HuH-7.5 (cell line): ENCODE data around the gene PIGT.

Experiments
- DNase-seq: peaks from one replicate; pipeline ENCODE4 v3.0.0; 2011; ENCODE audit warnings: low spot score

Gene PIGT

GRCh38 chr20:45415822-45416637, at the start of gene PIGT:
Gene PIGT (plus strand): TSS chr20:45416141. CDS start chr20:45416157, 16 bp downstream.
- DNase-seq: peak; percentile 83

GRCh38 chr20:45366192-45366591, 49.7 kb upstream of the PIGT start:
- DNase-seq: no peak

DNA sequence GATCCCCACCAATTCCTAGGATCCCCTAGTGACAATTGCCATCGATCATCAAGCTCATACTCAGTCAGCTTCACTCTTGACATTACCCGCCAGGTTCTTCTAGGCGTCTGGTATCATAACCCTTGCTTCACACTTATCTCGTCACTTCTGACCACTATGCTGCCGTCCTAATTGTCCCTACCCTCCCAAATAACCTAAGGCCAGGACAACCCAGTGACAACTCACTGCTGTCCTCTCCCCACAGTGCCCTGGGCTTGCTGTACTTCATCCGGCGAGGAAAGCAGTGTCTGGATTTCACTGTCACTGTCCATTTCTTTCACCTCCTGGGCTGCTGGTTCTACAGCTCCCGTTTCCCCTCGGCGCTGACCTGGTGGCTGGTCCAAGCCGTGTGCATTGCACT, 49.3 kb upstream of the PIGT start:
- no peak for DNase-seq

- no peak for DNase-seq
Observed at GRCh38 chr20:45367126-45367525, 48.8 kb upstream of the PIGT start.

DNA sequence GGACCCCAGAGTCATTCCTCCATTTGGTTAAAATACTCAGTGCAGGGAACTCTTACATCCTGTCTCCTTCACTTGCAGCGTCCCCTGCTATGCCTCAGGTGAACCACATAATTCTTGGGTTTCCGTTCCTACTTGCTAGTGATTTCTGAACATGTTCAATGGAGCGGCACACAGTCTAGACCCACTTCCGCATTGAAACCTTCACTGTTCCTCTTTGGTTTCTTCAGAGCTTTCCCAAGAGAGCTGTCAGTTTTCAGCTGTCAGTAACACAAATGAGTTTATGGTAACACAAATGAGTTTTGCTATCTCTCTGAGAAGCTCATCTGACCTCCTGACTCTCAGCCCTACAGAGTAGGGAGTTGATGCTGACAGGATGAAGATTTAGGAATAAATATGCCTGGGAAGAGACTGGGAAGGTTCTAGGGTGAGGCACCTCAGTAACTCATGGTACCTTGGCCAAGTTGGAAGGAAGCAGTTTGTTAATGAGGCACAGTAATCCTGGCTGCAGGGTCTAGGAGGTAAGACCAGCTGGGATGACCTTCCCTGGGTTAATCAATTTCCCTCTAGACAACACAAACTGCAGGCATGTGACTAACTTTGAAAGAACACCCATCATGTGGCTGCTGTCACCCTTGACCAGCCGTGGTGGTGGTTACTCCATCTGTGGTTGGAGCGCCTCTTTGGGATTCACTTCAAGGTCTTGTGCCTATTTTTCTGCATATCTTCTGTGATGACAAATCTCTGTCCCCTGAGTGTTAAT, 47.5 kb upstream of the PIGT start:
- no peak for DNase-seq

- no peak for DNase-seq
Observed at GRCh38 chr20:45370571-45371160, 45.3 kb upstream of the PIGT start.

DNA sequence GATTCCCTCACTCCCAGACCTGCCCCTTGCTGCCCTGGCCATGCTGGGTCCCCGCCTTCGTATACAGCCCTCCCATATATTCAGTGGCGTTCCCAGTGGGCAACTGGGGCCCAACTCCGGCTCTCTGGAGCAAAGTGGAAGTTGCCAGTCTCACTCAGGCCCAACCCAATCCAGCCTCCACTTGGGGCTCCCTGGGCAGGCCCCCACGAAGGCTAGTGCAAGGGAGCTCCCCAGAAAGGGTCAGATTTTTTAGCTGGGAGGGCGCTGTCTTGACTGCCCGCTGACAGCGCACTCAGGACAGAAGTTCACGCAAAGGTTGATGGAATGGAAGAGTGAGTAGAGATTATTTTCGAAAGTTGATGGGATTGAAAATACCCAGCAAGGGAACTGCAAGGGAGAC, 43.7 kb upstream of the PIGT start:
- DNase-seq: no peak

DNA sequence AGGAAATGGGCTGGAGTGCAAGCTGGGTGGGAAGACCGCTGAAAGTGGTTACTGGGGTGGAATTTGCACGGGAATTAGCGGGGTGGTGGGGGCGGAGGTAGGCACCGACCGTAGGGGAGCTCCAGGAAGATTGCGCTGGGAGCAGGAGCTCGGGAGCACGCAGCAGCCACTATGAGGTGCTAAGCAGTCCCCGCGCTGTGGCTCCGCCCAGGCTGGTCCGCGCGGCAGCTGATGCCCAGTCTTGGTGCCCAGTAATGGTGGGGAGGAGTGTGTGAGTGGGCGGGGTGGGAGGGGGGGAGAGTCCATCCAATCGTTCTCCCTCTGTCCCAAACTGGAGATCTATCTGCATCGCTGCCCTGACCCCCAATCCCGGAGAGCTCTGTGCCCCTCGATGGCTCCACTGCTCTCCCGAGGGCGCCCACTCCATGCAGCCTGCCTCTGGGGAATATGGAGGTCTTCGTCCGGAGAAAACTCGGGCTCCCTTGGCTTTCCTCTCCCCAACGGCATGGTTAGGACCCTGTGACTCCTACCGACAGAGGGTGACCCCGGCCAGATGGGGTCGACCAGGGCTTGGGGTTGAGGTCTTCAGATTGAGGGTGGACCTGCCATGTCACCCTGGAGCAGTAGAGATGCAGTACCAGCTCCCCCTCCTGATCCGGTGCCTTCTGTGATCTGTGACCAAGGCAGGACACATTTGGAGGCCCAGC, 43.1 kb upstream of the PIGT start:
- no peak for DNase-seq

DNA sequence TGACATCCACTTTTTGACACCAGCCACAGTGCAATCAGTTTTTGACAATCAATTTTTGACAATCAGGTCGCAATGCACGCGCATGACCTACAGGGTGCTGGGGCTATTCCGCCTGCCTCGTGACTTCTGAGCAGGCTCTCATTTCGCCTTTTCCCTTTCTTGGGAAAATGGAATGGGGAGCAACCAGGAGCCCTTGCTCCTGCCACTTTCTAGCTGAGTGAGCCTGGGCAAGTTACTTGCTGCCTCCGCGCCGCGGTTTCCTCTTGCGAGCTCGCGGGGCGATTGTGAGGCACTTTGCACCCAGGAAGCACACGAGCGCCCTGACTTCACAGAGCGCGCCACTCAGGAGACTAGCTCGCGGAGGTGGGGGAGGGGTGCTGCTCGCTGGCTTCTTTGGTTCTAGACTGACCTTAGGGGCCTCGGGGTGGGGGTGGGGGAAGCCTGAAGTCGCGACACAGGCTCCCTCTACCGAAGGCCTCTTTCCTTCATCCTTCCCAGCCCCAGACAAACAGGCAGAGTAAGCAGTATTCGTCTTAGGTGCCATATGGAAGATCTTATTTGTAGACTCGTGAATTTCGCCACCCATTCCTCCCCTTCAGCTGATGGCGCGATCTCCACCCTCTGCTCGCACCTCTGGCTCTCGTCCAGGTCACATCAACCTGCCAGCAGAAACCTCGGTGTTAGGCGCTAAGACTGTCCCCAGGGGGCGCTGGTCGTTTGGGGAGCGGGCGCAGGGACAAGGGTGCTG, 42.4 kb upstream of the PIGT start:
- DNase-seq: peak; percentile 77

DNA sequence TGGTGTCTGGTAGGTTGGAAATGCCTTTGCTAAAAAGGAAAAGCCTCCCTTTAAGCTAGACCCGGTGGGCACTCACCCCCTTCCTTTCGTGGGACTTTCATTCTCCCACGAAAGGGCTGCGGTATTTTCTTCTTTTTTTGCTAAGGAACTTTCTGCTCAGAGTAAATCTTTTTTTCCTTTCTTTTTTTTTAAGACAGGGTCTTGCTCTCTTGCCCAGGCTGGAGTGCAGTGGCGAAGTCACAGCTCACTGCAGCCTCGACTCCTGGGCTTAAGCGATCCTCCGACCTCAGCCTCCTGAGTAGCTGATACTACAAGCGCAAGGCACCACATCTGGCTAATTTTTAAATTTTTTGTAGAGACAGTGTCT, 41.9 kb upstream of the PIGT start:
- DNase-seq: no peak

DNA sequence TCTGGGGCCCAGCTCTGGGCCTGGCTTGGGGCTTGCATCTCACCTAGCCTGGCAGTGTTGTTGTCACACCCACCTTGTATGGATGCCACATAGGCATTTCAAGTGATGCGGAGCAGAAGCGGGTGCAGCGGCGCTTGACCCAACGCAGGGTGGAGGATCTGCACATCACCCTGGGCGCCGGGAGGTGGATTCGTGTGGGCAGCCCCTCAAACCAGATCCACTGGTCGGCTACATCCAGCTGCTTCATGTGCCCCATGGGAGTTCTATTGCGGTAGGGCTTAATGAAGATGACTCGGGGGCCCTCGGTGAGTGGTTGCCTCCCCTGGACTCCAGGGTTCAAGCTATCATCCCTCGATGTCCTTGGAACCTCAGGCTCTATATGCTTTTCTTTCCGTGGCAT, 41.0 kb upstream of the PIGT start:
- no peak for DNase-seq

DNA sequence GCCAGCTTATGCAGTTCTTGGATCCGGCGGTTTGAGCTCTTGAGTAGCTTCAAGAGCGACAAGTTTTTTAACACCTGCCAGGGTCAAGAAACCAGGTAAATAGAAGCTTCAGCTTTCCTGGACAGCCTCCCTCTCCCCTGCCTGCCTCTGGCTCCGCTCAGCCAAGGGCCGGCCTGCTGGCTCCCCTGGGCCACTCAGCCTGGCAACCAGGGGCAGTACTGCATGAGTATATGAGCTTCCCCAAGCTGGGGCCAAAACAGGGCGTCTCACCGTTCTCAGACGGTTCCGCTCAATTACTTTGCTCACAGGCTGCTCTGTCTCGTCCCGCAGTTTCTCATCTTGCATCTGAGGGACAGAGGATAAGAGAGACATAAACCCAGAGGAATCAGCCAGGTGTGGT, 38.7 kb upstream of the PIGT start:
- DNase-seq: no peak

DNA sequence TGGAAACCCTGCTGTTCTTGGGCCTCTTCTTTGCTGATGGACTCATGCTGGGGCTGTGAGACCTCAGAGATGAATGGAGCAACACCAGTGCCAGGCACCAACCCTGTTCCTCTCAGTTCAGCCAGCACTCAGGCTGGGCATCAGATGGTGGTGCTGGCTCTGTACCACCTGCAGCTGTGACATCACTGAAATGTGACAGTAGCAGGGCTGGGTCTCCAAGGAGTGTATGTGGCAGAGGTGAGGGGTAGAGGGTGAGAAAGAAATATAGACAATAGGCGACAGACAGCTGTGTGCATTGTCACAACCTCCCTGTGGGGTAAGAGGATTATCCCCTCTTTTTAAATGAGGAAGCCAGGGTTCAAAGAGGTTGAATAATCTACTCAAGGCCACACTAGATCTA, 37.8 kb upstream of the PIGT start, which contains the start of gene TP53TG5:
Gene TP53TG5, minus strand, starts transcription at position 135 of the 400 bp plus-strand sequence. Its CDS starts 89 bp downstream, at position 46.
- no peak for DNase-seq

DNA sequence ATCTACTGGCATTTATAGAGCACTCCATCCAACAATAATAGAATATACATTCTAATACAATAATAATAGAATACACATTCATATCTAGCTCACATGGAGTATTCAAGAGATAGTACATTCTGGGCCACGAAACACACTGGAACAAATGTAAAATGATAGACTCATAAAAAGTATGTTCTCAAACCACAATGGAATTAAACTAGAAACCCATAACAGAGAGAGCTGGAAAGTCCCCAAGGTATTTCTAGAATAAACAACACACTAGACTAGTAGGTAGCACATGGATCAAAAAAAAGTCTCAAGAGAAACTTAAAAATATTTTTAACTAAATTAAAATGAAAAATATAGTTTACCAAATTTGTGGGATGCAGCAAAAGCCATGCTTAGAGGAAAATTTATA, 28.7 kb upstream of the PIGT start:
- no peak for DNase-seq

GRCh38 chr20:45390931-45391330, 25.0 kb upstream of the PIGT start:
- no peak for DNase-seq

DNA sequence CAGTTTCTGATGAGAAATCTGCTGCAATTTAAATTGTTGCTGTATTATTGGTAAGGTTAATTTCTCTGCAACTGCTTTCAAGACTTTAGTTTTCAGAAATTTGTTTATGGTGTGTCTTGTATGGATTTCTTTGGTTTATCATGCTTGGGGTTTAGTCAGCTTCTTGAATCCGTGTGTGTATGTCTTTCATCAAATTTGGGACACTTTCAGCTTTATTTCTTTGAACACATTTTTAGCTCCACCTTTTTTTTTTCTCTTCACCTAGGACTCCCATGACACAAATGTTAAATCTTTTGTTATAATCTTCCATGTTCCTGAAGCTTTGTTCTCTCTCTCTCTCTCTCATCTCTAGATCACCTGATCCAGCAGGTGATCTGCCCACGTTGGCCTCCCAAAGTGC, 24.4 kb upstream of the PIGT start:
- no peak for DNase-seq

GRCh38 chr20:45392733-45393132, 23.2 kb upstream of the PIGT start:
- no peak for DNase-seq

DNA sequence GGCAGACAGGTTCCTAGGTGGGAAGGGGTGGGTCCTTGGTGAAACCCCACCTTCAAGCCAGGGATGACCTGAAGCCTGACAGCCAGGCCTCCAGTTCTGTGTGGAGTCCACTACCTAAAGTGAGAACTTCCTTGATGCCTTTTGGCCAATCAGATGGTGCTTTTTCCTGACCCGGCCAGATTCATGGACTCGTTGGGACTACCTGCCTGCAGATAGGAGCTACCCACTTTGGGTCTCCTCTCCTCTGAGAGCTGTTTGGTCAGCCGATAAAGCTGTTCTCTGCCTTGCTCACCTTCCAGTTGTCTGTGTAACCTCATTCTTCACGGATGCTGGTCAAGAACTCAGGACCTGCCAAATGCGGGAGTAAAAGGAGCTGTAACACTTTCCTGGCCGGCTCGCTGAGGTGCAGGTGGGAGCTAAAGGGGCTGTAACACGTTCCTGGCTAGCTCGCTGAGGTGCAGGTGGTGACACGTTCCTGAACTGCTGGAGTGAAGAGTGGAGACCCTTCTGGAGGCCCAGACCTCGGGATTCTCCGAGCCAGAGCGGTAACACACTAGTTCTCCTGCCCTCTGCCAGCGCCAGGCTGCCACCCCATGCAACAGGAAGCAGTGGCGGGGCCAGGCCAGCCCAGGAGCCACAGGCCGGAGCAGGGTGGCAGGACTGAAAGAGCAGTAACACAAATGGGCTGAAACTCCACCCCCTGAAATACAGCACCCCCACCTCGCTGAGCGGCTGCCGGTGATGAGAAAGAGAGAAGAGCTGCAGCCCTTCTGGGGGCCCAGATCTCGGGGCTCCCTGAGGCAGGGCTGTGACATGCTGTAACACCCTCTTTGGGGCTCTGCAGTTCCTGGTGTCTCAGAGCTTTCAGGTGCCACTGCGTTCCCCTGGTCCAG, 21.5 kb upstream of the PIGT start:
- no peak for DNase-seq

- DNase-seq: no peak
Observed at GRCh38 chr20:45395114-45395415, 20.9 kb upstream of the PIGT start.

GRCh38 chr20:45399018-45399417, 16.9 kb upstream of the PIGT start:
- no peak for DNase-seq
